Measurements from ENCODE around the gene CXCR6. TPM values are rescaled to one million over a fixed set of nuclear protein-coding genes. Genes with fewer than 3 reads are reported as not detected.

The CXCR6 gene
- total and polyA plus RNA-seq, 2 of the 13 experiments (the other 11 are each of a cell fraction or from before 2014, with no cell fraction given): not detected

DNA sequence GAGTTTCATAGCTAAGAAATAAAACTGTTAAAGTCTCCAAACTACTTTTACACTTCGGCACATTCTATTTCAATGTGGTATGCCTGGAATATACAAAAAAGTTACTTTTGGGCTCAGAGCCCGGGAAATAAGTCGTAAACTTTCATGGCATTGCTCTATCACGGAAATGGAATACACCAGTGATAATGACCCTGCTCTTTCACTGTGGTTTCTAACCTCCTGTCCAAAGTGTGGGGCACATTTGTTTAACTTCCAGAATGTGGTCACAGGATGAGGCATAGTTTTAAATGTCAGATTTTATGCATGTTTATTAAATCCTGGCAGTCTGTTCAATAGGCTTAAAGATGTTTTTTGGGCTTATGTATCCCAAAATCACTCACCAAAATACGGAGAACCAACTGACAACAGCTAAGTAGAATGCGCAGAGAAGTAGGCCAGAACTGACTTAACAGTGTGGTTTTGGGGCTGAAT lies 5.1 kb downstream of the CXCR6 start (continued):
- TF ChIP-seq CSRNP2 (CRISPR knock-in tag; conservative IDR thresholded peaks at IDR 0.05; ENCODE audit: low read depth): no peak
- TF ChIP-seq LRRFIP1 (CRISPR knock-in tag; conservative IDR thresholded peaks at IDR 0.05): no peak
- no peak for TF ChIP-seq ZNF660 (CRISPR knock-in tag; IDR thresholded peaks at IDR 0.05; ENCODE audit: borderline replicate concordance, low read depth)
- TF ChIP-seq SKI (IDR thresholded peaks at IDR 0.05; ENCODE audit: partially characterized antibody): no peak
- TF ChIP-seq SRF (IDR thresholded peaks at IDR 0.05; ENCODE audit: low read depth, low read length): no peak
- TF ChIP-seq GRHL1 (CRISPR knock-in tag; conservative IDR thresholded peaks at IDR 0.05): no peak
- no peak for TF ChIP-seq ZNF343 (CRISPR knock-in tag; IDR thresholded peaks at IDR 0.05)
- TF ChIP-seq SP140L (CRISPR knock-in tag; IDR thresholded peaks at IDR 0.05; ENCODE audit: borderline replicate concordance): no peak
- no peak for TF ChIP-seq ZBTB20 (CRISPR knock-in tag; IDR thresholded peaks at IDR 0.05; ENCODE audit: borderline replicate concordance, low read depth)
